ENCODE data around the gene CLTC. TPM values are rescaled to one million over a fixed set of nuclear protein-coding genes. Genes with fewer than 3 reads are reported as not detected.

The CLTC gene
- total and polyA plus RNA-seq, 2 experiments from 2014 or later, result 169 to 439 TPM

- peaks cover 55% of the 10 kb centered on the region for H3K79me2 ChIP-seq (ENCODE audit: insufficient read depth)
- in situ Hi-C loops (cut with MboI), result loop anchor here (25.0 kb wide), 1 partner anchor 329 kb away; no protein-coding TSS in a partner anchor
- no peaks in the 10 kb centered on the region for H3K27me3 ChIP-seq (replicated peaks; ENCODE audit: insufficient read depth)
- H3K9ac ChIP-seq, result no peak overlapping the region
- H4K20me1 ChIP-seq (ENCODE audit: insufficient read depth), result no peaks in the 10 kb centered on the region
- no peak overlapping the region for H3K4me2 ChIP-seq (ENCODE audit: unreplicated experiment)
- no peak for TF ChIP-seq EZH2phosphoT487 (IDR thresholded peaks at IDR 0.05; ENCODE audit: insufficient read depth, low read depth)
- no peak for TF ChIP-seq EZH2 (IDR thresholded peaks at IDR 0.05; ENCODE audit: insufficient read depth, poor library complexity, severe bottlenecking)
- H3K4me3 ChIP-seq, result no peak overlapping the region
- H3K9me2 ChIP-seq (ENCODE audit: insufficient read depth), result no peaks in the 10 kb centered on the region
- no peaks in the 10 kb centered on the region for H3F3A ChIP-seq (ENCODE audit: insufficient read depth)
- H3K36me3 ChIP-seq (ENCODE audit: low read depth), result peaks cover 14% of the 10 kb centered on the region; the same call in 1 of the 2 replicates
- no peak for DNase-seq
- 98 to 99% methylated on average over 2 of the region's 2 CpGs for WGBS, 2 experiments (ENCODE audit: low coverage in 1 of 2, low lambda C conversion rate in 2 of 2, missing lambda C conversion rate in 2 of 2)
- no peaks in the 10 kb centered on the region for H3K9me3 ChIP-seq (ENCODE audit: low read depth)
- H3K27ac ChIP-seq, result no peak overlapping the region
- H3K4me1 ChIP-seq (ENCODE audit: insufficient read depth), result peaks cover 7% of the 10 kb centered on the region; the same call in 1 of the 2 replicates
- H2AFZ ChIP-seq, result no peak overlapping the region
Observed at GRCh38 chr17:59733697-59734096, 114.0 kb downstream of the CLTC start.

- H3K36me3 ChIP-seq (ENCODE audit: low read depth), result peaks cover 19% of the 10 kb centered on the region; the same call in 1 of the 2 replicates
- DNase-seq, result no peak
- in situ Hi-C loops (cut with MboI), result loop anchor here (25.0 kb wide), 1 partner anchor 328 kb away; no protein-coding TSS in a partner anchor
- no peak overlapping the region for H3K4me2 ChIP-seq (ENCODE audit: unreplicated experiment)
- no peaks in the 10 kb centered on the region for H3F3A ChIP-seq (ENCODE audit: insufficient read depth)
- TF ChIP-seq EZH2phosphoT487 (IDR thresholded peaks at IDR 0.05; ENCODE audit: insufficient read depth, low read depth) (no peak), EZH2 (IDR thresholded peaks at IDR 0.05; ENCODE audit: insufficient read depth, poor library complexity, severe bottlenecking) (no peak)
- H3K4me3 ChIP-seq, result no peak overlapping the region
- H3K9me3 ChIP-seq (ENCODE audit: low read depth), result no peaks in the 10 kb centered on the region
- no peaks in the 10 kb centered on the region for H3K27me3 ChIP-seq (replicated peaks; ENCODE audit: insufficient read depth)
- no peak overlapping the region for H3K27ac ChIP-seq
- H2AFZ ChIP-seq, result no peak overlapping the region
- no peak overlapping the region for H3K9ac ChIP-seq
- H4K20me1 ChIP-seq (ENCODE audit: insufficient read depth), result no peaks in the 10 kb centered on the region
- H3K79me2 ChIP-seq (ENCODE audit: insufficient read depth), result peaks cover 50% of the 10 kb centered on the region
- 87 to 88% methylated on average over 5 of the region's 5 CpGs for WGBS, 2 experiments (ENCODE audit: low coverage in 1 of 2, low lambda C conversion rate in 2 of 2, missing lambda C conversion rate in 2 of 2)
- H3K4me1 ChIP-seq (ENCODE audit: insufficient read depth), result peaks cover 4% of the 10 kb centered on the region; the same call in 1 of the 2 replicates
- no peaks in the 10 kb centered on the region for H3K9me2 ChIP-seq (ENCODE audit: insufficient read depth)
Observed at GRCh38 chr17:59734226-59734625, 114.5 kb downstream of the CLTC start.

GRCh38 chr17:59737324-59737723 is 117.6 kb downstream of the CLTC start:
- no peak for TF ChIP-seq EZH2 (IDR thresholded peaks at IDR 0.05; ENCODE audit: insufficient read depth, poor library complexity, severe bottlenecking)
- no peak for TF ChIP-seq EZH2phosphoT487 (IDR thresholded peaks at IDR 0.05; ENCODE audit: insufficient read depth, low read depth)
- peaks cover 21% of the 10 kb centered on the region for H3K79me2 ChIP-seq (ENCODE audit: insufficient read depth)
- H3K4me3 ChIP-seq, result no peak overlapping the region
- H3K9me2 ChIP-seq (ENCODE audit: insufficient read depth), result no peaks in the 10 kb centered on the region
- H3K27me3 ChIP-seq (replicated peaks; ENCODE audit: insufficient read depth), result no peaks in the 10 kb centered on the region
- no peak overlapping the region for H3K9ac ChIP-seq
- no peaks in the 10 kb centered on the region for H3F3A ChIP-seq (ENCODE audit: insufficient read depth)
- H4K20me1 ChIP-seq (ENCODE audit: insufficient read depth), result no peaks in the 10 kb centered on the region
- 0 out of 2 replicates have a peak, but pooled peaks cover 20% of the 10 kb centered on the region for H3K36me3 ChIP-seq (ENCODE audit: low read depth)
- in situ Hi-C loops (cut with MboI), result loop anchor here (25.0 kb wide), 1 partner anchor 325 kb away; no protein-coding TSS in a partner anchor
- no peak overlapping the region for H3K4me2 ChIP-seq (ENCODE audit: unreplicated experiment)
- no peak overlapping the region for H2AFZ ChIP-seq
- H3K27ac ChIP-seq, result no peak overlapping the region
- H3K9me3 ChIP-seq (ENCODE audit: low read depth), result no peaks in the 10 kb centered on the region
- H3K4me1 ChIP-seq (ENCODE audit: insufficient read depth), result no peaks in the 10 kb centered on the region
- whole genome bisulfite sequencing, 2 experiments (ENCODE audit: low coverage in 1 of 2, low lambda C conversion rate in 2 of 2, missing lambda C conversion rate in 2 of 2), result 87 to 96% methylated on average over 3 of the region's 3 CpGs
- no peak for DNase-seq

GRCh38 chr17:59743842-59744241 is 124.1 kb downstream of the CLTC start:
- H3K79me2 ChIP-seq (ENCODE audit: insufficient read depth), result peaks cover 16% of the 10 kb centered on the region; the same call in 1 of the 2 replicates
- in situ Hi-C loops (cut with MboI), result loop anchor here (25.0 kb wide), 1 partner anchor 318 kb away; no protein-coding TSS in a partner anchor
- H4K20me1 ChIP-seq (ENCODE audit: insufficient read depth), result no peaks in the 10 kb centered on the region
- no peaks in the 10 kb centered on the region for H3K9me3 ChIP-seq (ENCODE audit: low read depth)
- H3K9ac ChIP-seq, result no peak overlapping the region
- 97 to 100% methylated on average over 4 of the region's 4 CpGs for WGBS, 2 experiments (ENCODE audit: low coverage in 1 of 2, low lambda C conversion rate in 2 of 2, missing lambda C conversion rate in 2 of 2)
- no peaks in the 10 kb centered on the region for H3K27me3 ChIP-seq (replicated peaks; ENCODE audit: insufficient read depth)
- H3F3A ChIP-seq (ENCODE audit: insufficient read depth), result peaks cover 16% of the 10 kb centered on the region
- no peak overlapping the region for H2AFZ ChIP-seq
- H3K4me2 ChIP-seq (ENCODE audit: unreplicated experiment), result no peak overlapping the region
- no peak overlapping the region for H3K27ac ChIP-seq
- H3K36me3 ChIP-seq (ENCODE audit: low read depth), result peaks cover 5% of the 10 kb centered on the region; the same call in 1 of the 2 replicates
- TF ChIP-seq EZH2phosphoT487 (IDR thresholded peaks at IDR 0.05; ENCODE audit: insufficient read depth, low read depth), result no peak
- no peak for TF ChIP-seq EZH2 (IDR thresholded peaks at IDR 0.05; ENCODE audit: insufficient read depth, poor library complexity, severe bottlenecking)
- H3K9me2 ChIP-seq (ENCODE audit: insufficient read depth), result no peaks in the 10 kb centered on the region
- no peak overlapping the region for H3K4me3 ChIP-seq
- no peaks in the 10 kb centered on the region for H3K4me1 ChIP-seq (ENCODE audit: insufficient read depth)
- no peak for DNase-seq

Measured in GM23248 (cell line).